HG03558 (cell line): ENCODE results near the gene TRPM8.
A peak's percentile ranks its signal among the peaks of the same experiment; 100 is the strongest.

ENCODE experiments used
- ATAC-seq: cut with Tn5 transposase; IDR thresholded peaks from one replicate; pipeline ENCODE4 v1.9.1; 2021; ENCODE audit warnings: moderate number of reproducible peaks; ENCODE audit not compliant: unreplicated experiment; ENCODE audit errors: extremely low read depth

Gene TRPM8

GRCh38 chr2:233972941-233973575 lies 55.9 kb downstream of the TRPM8 start:
- ATAC-seq = no peak

- ATAC-seq = no peak
Observed at GRCh38 chr2:233973786-233974185, 56.6 kb downstream of the TRPM8 start.

GRCh38 chr2:233974530-233975071 lies 57.4 kb downstream of the TRPM8 start:
- no peak for ATAC-seq

- no peak for ATAC-seq
Observed at GRCh38 chr2:233976087-233976486, 58.9 kb downstream of the TRPM8 start.

DNA sequence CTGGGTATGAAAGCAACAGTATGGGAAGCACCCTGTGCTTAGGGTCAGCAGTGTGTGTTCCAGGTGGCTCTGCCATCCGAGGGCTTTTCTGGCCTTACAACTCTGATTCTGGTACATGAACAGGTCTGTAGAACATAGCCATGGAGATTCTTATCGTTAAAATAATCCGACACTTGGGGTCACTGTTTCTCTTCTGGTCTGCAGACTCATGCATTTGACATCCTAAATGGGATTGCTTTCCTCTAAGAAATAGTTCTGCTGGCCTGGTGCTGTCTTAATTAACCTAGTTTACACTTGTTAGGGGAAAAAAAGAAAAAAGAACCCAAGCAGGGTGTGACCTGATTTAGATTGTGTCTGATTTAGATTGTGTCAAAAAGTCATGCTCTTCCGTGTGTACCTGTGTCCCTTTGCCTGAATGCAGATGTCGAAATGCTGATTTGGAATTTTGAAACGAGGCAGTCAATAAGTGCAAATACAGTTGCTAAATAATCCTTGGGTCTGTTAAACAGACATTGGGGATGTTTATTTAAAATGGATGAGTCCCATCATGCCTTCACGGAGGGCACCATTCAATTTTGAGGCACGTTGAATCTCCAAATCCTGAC lies 59.6 kb downstream of the TRPM8 start:
- ATAC-seq = no peak

DNA sequence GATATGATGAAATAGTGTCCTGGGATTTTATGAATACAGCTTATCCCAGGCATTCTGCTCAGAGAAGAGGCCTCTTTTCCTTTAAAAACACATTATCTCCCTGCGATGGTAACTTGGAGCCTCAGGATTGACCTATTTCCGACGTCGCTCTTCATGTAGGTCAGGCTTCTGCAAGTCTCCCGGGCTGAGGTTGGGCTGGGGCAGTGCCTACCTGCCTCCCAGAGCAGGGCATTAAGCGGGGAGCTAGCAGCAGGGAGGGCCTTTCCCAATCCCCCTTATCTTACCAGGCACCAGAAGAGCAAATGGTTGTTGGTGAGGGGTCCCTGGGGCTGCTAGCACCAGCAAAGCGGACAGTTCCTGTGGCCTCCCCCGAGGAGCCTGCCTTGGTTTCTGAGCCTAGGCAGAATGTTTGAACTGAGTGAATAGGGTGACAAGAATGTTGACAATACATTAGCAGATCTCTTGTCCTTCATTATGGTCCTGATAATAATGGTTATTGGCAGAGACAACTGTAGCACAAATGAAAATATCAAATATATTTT lies 60.2 kb downstream of the TRPM8 start:
- no peak for ATAC-seq

- no peak for ATAC-seq
Observed at GRCh38 chr2:233979748-233980147, 62.6 kb downstream of the TRPM8 start.

DNA sequence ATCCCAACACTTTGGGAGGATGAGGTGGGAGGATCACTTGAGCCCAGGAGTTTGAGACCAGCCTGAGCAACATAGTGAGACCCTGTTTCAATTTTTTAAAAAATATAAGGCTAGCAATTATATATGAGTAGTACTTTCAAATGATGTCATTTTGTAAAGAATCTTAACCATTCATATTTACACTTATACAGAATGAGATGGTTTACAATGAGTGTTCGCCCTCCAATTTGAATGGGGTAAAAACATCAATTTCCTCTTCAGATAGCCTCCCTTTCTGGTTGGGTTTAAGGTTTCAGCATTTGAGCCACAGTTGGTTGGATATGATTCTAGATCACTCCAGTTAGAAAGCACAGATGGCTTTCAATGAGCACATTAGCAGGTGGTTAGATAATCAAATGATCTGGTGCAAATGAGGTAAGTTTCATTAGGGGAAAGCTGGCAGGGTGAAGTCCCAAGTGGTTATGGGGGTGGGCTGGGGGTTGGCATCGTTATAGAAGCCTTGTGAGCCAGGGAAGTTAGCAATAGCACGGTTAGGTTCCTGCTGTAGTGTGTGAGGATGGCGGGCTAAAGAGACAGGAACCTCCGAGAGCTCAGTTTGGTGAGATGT lies 63.9 kb downstream of the TRPM8 start:
- no peak for ATAC-seq

DNA sequence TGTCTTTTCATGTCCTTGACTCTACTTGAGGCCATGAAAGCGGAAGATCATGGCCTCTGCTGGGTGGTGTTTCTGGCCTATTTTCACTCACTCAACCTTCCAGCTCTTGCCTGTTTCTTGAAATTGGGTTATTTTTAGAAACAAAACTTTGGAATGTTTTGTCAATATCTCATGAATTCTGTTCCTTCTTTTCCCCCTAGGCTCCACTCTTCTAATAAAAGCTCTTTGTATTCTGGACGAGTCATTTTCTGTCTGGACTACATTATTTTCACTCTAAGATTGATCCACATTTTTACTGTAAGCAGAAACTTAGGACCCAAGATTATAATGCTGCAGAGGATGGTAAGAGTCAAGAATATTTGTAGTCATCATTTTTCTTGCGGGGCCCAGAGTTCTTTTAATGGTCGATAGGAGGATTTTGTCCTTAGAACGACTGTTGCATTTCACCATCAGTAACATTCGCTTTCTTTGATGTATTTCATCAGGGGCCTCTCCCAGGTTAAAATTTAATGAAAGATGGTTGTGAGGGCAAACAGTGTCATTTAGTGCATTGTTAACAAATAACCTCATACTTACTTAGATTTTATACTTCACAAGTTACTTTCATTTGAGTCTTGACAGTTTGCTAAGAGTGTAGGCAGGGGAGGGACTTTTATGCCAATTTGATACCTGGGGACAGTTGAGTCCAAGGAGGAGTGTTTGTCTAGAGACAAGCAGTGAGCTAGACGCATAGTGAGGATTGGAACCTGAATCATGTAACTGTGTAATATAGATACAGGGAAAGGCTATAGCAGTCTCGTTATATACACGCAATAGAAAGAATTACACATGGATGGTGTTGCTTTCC lies 64.6 kb downstream of the TRPM8 start:
- no peak for ATAC-seq

DNA sequence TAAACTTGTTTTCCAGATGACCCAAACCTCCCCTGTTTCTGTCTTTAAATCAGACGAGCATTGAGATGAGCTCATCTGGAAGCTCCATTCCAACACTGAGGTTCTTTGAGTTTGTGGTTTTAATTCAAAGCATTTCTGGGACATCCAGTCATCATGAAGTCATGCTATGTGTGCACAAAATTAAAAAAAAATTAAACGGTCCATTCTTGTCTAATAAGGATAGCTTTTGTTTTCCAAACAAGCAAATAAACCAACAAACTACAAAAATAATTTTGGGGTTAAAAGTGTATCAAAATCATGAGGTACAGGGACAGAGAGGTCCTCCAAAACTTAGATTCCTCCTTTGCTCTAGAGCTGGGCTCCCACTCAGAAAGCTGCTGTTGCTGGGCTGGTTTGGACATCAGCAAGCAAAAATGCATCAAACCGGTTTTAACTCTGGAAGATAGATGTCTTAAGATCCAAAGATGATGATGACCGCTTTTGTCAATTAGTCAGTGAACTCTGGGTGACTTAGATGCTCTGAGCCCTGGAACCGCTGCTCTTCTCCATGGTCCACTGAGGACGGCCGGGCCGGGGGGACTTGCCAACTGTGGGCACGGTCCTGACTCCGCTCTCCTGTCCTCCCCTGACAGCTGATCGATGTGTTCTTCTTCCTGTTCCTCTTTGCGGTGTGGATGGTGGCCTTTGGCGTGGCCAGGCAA lies 65.4 kb downstream of the TRPM8 start:
- no peak for ATAC-seq

- no peak for ATAC-seq
Observed at GRCh38 chr2:233983445-233983844, 66.3 kb downstream of the TRPM8 start.

DNA sequence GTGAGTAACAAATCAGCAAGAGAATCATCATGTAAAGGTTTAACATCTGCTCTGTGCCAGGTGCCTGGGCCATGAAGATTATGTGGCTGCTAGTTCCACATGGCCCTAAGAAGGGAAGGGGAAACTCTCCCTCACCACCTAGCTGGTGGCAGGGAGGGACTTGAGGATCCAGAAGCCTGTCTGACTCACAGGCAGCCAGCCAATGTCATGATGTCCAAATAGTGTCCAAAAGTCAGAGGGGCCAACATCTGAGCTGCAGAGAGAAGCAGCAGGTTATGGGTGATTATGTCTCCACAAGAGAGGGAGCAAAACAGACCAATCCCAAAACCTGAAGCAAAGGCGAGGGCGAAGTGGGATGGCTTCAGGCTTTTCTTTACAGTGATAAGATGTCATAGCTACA lies 71.4 kb downstream of the TRPM8 start:
- no peak for ATAC-seq

GRCh38 chr2:233989221-233989858 lies 72.2 kb downstream of the TRPM8 start:
- ATAC-seq = no peak

DNA sequence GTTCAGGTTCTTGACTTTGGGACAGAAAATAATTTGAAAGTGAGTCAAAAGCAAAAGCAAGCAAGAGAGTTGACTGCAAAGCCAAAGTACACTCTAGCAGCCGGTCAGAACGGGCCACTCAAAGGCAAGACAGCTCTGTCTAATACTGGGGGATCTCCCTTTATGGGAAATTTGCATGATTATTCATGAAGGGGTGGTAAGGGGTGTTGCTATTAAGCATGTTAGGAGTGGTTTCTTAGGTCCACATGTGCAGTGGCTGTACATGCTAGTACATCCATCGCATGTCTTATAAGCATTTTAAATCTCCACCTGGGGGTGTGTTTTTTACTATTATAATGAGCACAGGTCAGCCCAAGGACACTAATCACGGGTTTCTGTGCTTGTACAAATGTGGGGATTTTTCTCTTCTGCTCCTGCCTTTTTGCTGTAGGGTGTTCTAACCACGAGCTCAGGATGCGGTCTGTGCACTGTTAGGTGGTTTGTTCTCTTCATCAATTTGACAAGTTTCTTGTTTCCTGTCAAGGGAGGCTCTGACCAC lies 73.2 kb downstream of the TRPM8 start:
- ATAC-seq = peak; percentile 64

DNA sequence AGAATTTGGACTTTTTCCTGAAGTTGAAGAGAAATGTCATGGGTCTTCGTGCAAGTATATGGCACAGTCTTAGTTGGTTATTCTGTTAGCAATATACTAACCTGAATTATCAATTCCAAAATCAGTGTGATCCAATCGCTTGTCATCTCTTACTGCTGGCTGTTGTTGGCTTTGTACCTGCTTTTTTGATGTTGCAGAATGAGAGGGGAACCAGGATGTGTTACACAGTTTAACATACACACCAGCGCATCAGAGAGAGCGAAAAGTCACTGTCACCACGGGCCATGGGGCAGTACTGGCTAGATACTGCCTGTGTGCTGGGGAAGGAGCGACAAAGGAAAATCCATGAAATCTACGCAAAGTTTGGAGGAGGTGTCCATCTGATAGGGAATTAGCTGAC lies 74.0 kb downstream of the TRPM8 start:
- ATAC-seq = no peak

DNA sequence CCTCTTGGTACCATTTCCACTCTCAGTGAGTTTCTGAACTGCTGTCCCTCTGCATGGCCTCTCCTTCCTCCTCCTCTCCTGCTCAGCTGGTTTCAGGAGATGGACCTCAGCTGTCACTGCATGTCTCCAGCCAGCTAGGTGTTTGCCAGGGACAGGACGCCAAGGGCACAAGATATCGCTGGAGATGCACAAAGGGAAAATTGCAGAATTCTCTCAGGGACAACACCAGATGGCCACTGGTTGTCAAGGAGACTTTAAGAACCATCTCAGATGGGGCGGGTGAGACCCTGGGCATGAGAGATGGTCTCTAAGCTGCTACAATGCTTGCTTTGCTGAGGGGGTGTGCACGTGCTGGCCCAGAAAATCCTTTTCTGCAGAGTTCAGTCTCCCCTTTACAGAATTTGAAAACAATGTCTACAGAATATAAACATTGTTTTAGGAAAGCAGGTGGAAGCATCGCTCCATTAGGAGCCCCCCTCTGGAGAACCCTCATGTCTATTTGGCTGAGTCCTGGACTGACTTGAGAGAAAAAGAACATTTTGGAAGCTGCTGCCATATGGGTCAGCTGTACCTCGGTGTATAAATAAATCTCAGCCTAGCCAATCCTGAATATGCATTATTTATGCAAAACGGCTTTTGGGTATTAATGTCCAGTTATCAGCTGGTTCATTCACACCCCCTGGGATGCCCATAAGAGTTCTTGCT lies 75.5 kb downstream of the TRPM8 start:
- no peak for ATAC-seq

DNA sequence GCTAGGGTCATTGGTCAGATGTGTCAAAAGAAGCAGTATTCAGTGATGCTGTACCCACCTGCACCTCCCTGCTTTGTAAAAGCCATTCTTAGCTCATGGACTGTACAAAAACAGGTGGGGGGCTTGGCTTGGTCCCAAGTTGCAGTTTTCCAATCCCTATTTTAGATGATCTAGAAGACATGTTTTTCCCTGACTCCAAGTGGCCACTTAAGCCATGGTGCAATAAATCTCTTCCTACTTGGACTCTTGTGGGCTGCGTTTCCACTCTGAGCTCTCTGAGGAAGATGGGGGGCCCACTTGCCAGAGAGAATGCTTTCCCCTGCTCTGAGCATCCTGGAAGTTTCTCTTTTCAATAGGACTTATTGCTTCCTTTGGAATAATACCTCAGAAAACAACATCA lies 76.3 kb downstream of the TRPM8 start:
- ATAC-seq = no peak

DNA sequence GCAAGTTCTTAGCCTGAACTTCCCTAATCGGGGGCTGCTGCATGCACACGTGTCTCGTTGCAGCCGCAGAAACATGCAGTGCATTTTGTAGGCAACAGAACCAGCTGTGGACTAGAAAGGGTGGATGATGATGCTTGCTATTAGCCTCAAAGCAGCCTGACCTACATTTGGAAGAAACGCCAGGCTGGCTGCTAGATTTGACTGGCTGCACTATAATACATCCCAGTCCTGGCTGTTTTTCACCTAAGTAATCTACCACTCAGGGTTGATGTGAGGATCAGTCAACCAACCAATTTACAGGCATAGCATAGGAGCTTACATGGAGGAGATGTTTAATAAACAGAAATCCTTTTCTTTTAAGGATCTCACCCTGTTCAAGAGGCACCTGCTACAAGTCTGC lies 77.0 kb downstream of the TRPM8 start:
- ATAC-seq = no peak

GRCh38 chr2:233996000-233996399 lies 78.8 kb downstream of the TRPM8 start:
- no peak for ATAC-seq
